AG09319 (cell line): ENCODE results near the gene UFSP2.
"Not testable (repeated sequence)": the region's sequence is repeated elsewhere in the genome, so short reads cannot be mapped to it uniquely, and the experiment has no call there.

Source experiments
- DNase-seq: peaks from one replicate; pipeline ENCODE4 v3.0.0-alpha.2; 2010; ENCODE audit warnings: low read depth; ENCODE audit errors: extremely low read depth
- CTCF ChIP-seq: IDR thresholded peaks from 2 replicates; pipeline ENCODE4 v1.5.1; 2011; ENCODE audit warnings: low read depth, mild to moderate bottlenecking, inconsistent platforms, low read length, moderate library complexity

Gene UFSP2

GRCh38 chr4:185363251-185363650 is 62.5 kb downstream of the UFSP2 start:
- no peak for TF ChIP-seq CTCF
- DNase-seq: no peak

- not testable (repeated sequence) for DNase-seq
Measured at GRCh38 chr4:185362570-185362969, 63.2 kb downstream of the UFSP2 start.

- TF ChIP-seq CTCF: no peak
- no peak for DNase-seq
Measured at GRCh38 chr4:185361872-185362271, 63.9 kb downstream of the UFSP2 start.

- DNase-seq: no peak
- TF ChIP-seq CTCF: no peak
Measured at GRCh38 chr4:185359767-185360446, 65.9 kb downstream of the UFSP2 start.

- no peak for DNase-seq
- TF ChIP-seq CTCF: no peak
Measured at GRCh38 chr4:185358959-185359358, 66.8 kb downstream of the UFSP2 start.

- DNase-seq: no peak
Measured at GRCh38 chr4:185358514-185358913, 67.2 kb downstream of the UFSP2 start.

GRCh38 chr4:185357733-185358440 is 67.9 kb downstream of the UFSP2 start:
- no peak for TF ChIP-seq CTCF
- DNase-seq: no peak

More at GRCh38 chr4:185358514-185358913, 67.2 kb downstream of the UFSP2 start:
- TF ChIP-seq CTCF: no peak
